Measurements from ENCODE around the gene KCNIP2. TPM values are rescaled to one million over a fixed set of nuclear protein-coding genes. Genes with fewer than 3 reads are reported as not detected.
A peak's percentile ranks its signal among the peaks of the same experiment; 100 is the strongest.
"Not testable (repeated sequence)": the region's sequence is repeated elsewhere in the genome, so short reads cannot be mapped to it uniquely, and the experiment has no call there.

KCNIP2 gene
- total RNA-seq, 4 donors from 2014 or later: 0.33 to 2.4 (median 0.39) TPM; not detected in 1

GRCh38 chr10:101789686-101790085, 53.9 kb downstream of the KCNIP2 start:
- H3K4me3 ChIP-seq: no peak overlapping the region
- intact Hi-C loops (cut with DNase I; ENCODE audit: low total_unique reads): no loop called here
- peaks cover 0 to 97% of the 10 kb centered on the region in 2 donors for H3K36me3 ChIP-seq
- H3K27ac ChIP-seq: no peak overlapping the region
- no peaks in the 10 kb centered on the region for H3K4me1 ChIP-seq
- in situ Hi-C loops (cut with MboI; ENCODE audit: low sequenced_read_pairs in 4 of 4): loop anchor here in 2 of 4 donors (10.0 kb wide), 1 partner anchor 185 kb away; no protein-coding TSS in a partner anchor
- TF ChIP-seq CTCF (IDR thresholded peaks at IDR 0.05 in 4 of 5, conservative IDR thresholded peaks at IDR 0.05 in 1 of 5): no peak
- TF ChIP-seq POLR2A (IDR thresholded peaks at IDR 0.05): no peak
- no peaks in the 10 kb centered on the region for H3K9me3 ChIP-seq
- H3K27me3 ChIP-seq: no peaks in the 10 kb centered on the region
- DNase-seq: no peak
- ATAC-seq: no peak

DNA sequence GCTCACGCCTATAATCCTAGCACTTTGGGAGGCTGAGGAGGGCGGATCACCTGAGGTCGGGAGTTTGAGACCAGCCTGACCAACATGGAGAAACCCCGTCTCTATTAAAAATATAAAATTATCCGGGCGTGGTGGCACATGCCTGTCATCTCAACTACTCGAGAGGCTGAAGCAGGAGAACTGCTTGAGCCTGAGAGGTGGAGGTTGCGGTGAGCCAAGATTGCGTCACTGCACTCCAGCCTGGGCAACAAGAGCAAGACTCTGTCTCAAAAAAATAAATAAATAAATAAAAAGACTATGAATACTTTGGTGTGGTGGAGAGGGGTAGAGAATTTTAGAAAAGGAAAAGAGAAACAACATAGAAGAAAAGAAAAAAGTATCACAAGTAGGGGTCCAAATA, 54.4 kb downstream of the KCNIP2 start:
- H3K27ac ChIP-seq; H3K27me3 ChIP-seq; H3K4me3 ChIP-seq; ATAC-seq; H3K9me3 ChIP-seq; H3K4me1 ChIP-seq; intact Hi-C loops (cut with DNase I; ENCODE audit: low total_unique reads); DNase-seq: not testable (repeated sequence)
- H3K36me3 ChIP-seq: peaks cover 0 to 96% of the 10 kb centered on the region in 2 donors
- in situ Hi-C loops (cut with MboI; ENCODE audit: low sequenced_read_pairs in 4 of 4): loop anchor here in 2 of 4 donors (10.0 kb wide), 1 partner anchor 184 kb away; no protein-coding TSS in a partner anchor

DNA sequence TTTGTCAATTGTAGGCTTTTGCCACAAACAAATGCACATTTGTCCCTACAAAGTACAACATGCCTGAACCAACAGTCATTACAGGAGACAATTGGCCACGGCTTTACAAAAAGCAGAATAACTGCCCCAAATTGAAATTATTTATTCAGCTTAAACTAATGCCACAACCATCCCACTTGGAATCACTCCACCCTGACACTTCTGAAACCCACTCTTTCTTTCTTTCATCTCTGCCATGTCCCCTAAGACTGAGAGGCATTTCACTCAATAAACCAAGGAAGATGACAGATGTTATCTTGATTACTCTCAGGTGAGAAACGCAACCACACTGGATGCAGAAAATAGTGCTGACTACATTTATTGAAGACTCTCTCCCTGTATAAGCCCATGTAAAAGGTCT, 57.8 kb downstream of the KCNIP2 start:
- peaks cover 10 to 19% of the 10 kb centered on the region in 2 donors for H3K4me1 ChIP-seq
- intact Hi-C loops (cut with DNase I; ENCODE audit: low total_unique reads): no loop called here
- in situ Hi-C loops (cut with MboI; ENCODE audit: low sequenced_read_pairs in 4 of 4): loop anchor here in 2 of 4 donors (10.0 kb wide), 1 partner anchor 181 kb away; no protein-coding TSS in a partner anchor
- H3K36me3 ChIP-seq: peaks cover 0 to 62% of the 10 kb centered on the region in 2 donors
- H3K4me3 ChIP-seq: no peak overlapping the region
- ATAC-seq: no peak
- H3K9me3 ChIP-seq: no peaks in the 10 kb centered on the region
- no peak for TF ChIP-seq POLR2A (IDR thresholded peaks at IDR 0.05)
- H3K27me3 ChIP-seq: no peaks in the 10 kb centered on the region
- H3K27ac ChIP-seq: no peak overlapping the region
- DNase-seq: no peak

GRCh38 chr10:101784558-101784957, 59.0 kb downstream of the KCNIP2 start:
- no peak for ATAC-seq
- peaks cover 0 to 49% of the 10 kb centered on the region in 2 donors for H3K36me3 ChIP-seq
- intact Hi-C loops (cut with DNase I; ENCODE audit: low total_unique reads): no loop called here
- no peak for DNase-seq
- peaks cover 20 to 26% of the 10 kb centered on the region in 2 donors for H3K4me1 ChIP-seq
- no peak overlapping the region for H3K4me3 ChIP-seq
- TF ChIP-seq POLR2A (IDR thresholded peaks at IDR 0.05) (no peak), CTCF (IDR thresholded peaks at IDR 0.05 in 4 of 5, conservative IDR thresholded peaks at IDR 0.05 in 1 of 5) (no peak)
- no peaks in the 10 kb centered on the region for H3K9me3 ChIP-seq
- H3K27me3 ChIP-seq: peaks cover 0 to 4% (median 2%) of the 10 kb centered on the region in 3 donors
- H3K27ac ChIP-seq: no peak overlapping the region
- in situ Hi-C loops (cut with MboI; ENCODE audit: low sequenced_read_pairs in 4 of 4): loop anchor here in 2 of 4 donors (10.0 kb wide), 1 partner anchor 180 kb away; no protein-coding TSS in a partner anchor

- H3K36me3 ChIP-seq: peaks cover 0 to 41% of the 10 kb centered on the region in 2 donors
- peak overlapping the region; percentile 14 to 76 (median 65) for H3K27ac ChIP-seq
- no peak for ATAC-seq
- H3K4me1 ChIP-seq: peaks cover 23 to 31% of the 10 kb centered on the region in 2 donors
- peak overlapping the region; percentile 68 to 85 (median 76) for H3K4me3 ChIP-seq
- TF ChIP-seq POLR2A (IDR thresholded peaks at IDR 0.05) (no peak), CTCF (IDR thresholded peaks at IDR 0.05 in 4 of 5, conservative IDR thresholded peaks at IDR 0.05 in 1 of 5) (no peak)
- intact Hi-C loops (cut with DNase I; ENCODE audit: low total_unique reads): loop anchor here (2.0 kb wide), 1 partner anchor 35 kb away; the partner anchor contains the start of gene OGA
- H3K9me3 ChIP-seq: no peaks in the 10 kb centered on the region
- peaks cover 7 to 12% (median 10%) of the 10 kb centered on the region in 3 donors for H3K27me3 ChIP-seq
- no peak for DNase-seq
- in situ Hi-C loops (cut with MboI; ENCODE audit: low sequenced_read_pairs in 4 of 4): loop anchor here in 2 of 4 donors (10.0 kb wide), 1 partner anchor 179 kb away; no protein-coding TSS in a partner anchor
These were observed 59.9 kb downstream of the KCNIP2 start for GRCh38 chr10:101783736-101784118.

Measured in gastrocnemius medialis (tissue), 4 donors.